Calu3 (cell line): Measurements from ENCODE around the gene CYP2C18. TPM values are rescaled to one million over a fixed set of nuclear protein-coding genes. Genes with fewer than 3 reads are reported as not detected.
"Not testable (repeated sequence)": the region's sequence is repeated elsewhere in the genome, so short reads cannot be mapped to it uniquely, and the experiment has no call there.

Experiments used
- BruUV-seq: library from RNA; stranded (reverse); fragments of 400-500 nt; replicated peaks from 2 replicates; lab custom pipeline; 2021; lab: Mats Ljungman, UMichigan
- CTCF ChIA-PET: fragments of 300-600 bp; sonication (Branson Sonifier 250); formaldehyde crosslinking; loops from one replicate; lab custom pipeline; 2022; ENCODE audit warnings: antibody characterized with exemption; lab: Charles Lee
- DNase-seq: peaks from one replicate; pipeline ENCODE4 v3.0.0; 2022
- H3K27ac Mint-ChIP-seq: one replicate; pipeline ENCODE4 v1.8.0; 2022; ENCODE audit warnings: mixed read lengths; ENCODE audit not compliant: unreplicated experiment
- H3K27me3 Mint-ChIP-seq: one replicate; pipeline ENCODE4 v1.8.0; 2022; ENCODE audit warnings: mixed read lengths; ENCODE audit not compliant: unreplicated experiment
- H3K36me3 Mint-ChIP-seq: one replicate; pipeline ENCODE4 v1.8.0; 2022; ENCODE audit warnings: mild to moderate bottlenecking, moderate library complexity, mixed read lengths; ENCODE audit not compliant: insufficient read depth, unreplicated experiment
- H3K4me1 Mint-ChIP-seq: one replicate; pipeline ENCODE4 v1.8.0; 2022; ENCODE audit warnings: mild to moderate bottlenecking, low read depth, mixed read lengths; ENCODE audit not compliant: unreplicated experiment
- H3K4me3 Mint-ChIP-seq: one replicate; pipeline ENCODE4 v1.8.0; 2022; ENCODE audit warnings: mild to moderate bottlenecking, low read depth, moderate library complexity, mixed read lengths; ENCODE audit not compliant: unreplicated experiment
- H3K9me3 Mint-ChIP-seq: one replicate; pipeline ENCODE4 v1.8.0; 2022; ENCODE audit warnings: low read depth, mixed read lengths; ENCODE audit not compliant: unreplicated experiment
- CTCF ChIP-seq: fragments of 200-600 bp; IDR thresholded peaks from one replicate; pipeline ENCODE4 v1.8.0; 2022; ENCODE audit warnings: antibody characterized with exemption; ENCODE audit not compliant: unreplicated experiment
- intact Hi-C: fragments of 100-400 bp; cut with micrococcal nuclease; formaldehyde crosslinking; loops from one replicate; pipeline ENCODE4 v1.10.0; 2022; ENCODE audit not compliant: unreplicated experiment
- total RNA-seq: library from RNA; stranded (reverse); gene quantifications from 2 replicates; pipeline ENCODE4 v1.2.3, GENCODE V29; 2022

CYP2C18 gene
- total RNA-seq, 1 experiment from 2014 or later = 13.0 TPM

- no peak for TF ChIP-seq CTCF
- Mint-ChIP-seq H3K36me3 (peaks cover 4% of the 10 kb centered on the region), H3K27me3 (no peaks in the 10 kb centered on the region), H3K4me1 (peaks cover 52% of the 10 kb centered on the region), H3K4me3 (no peak overlapping the region), H3K27ac (no peak overlapping the region), H3K9me3 (no peaks in the 10 kb centered on the region)
- no TSS peak for BruUV-seq
- intact Hi-C loops = loop anchor here (5.0 kb wide), 1 partner anchor 46 kb away; no protein-coding TSS in a partner anchor
- CTCF ChIA-PET = no interaction called here
- DNase-seq = no peak
Observed at GRCh38 chr10:94678475-94678874, 5.1 kb upstream of the CYP2C18 start.

GRCh38 chr10:94680544-94680943 is 3.0 kb upstream of the CYP2C18 start:
- peaks cover 39% of the 10 kb centered on the region for H3K4me1 Mint-ChIP-seq
- no peak overlapping the region for H3K4me3 Mint-ChIP-seq
- peaks cover 14% of the 10 kb centered on the region for H3K36me3 Mint-ChIP-seq
- CTCF ChIA-PET = no interaction called here
- H3K27me3 Mint-ChIP-seq = no peaks in the 10 kb centered on the region
- no peak for DNase-seq
- peak overlapping the region; percentile 91 for H3K27ac Mint-ChIP-seq
- BruUV-seq = no TSS peak
- intact Hi-C loops = loop anchor here (5.0 kb wide), 1 partner anchor 67 kb away; no protein-coding TSS in a partner anchor
- no peak for TF ChIP-seq CTCF
- H3K9me3 Mint-ChIP-seq = no peaks in the 10 kb centered on the region

- H3K4me1 Mint-ChIP-seq = peaks cover 37% of the 10 kb centered on the region
- DNase-seq = peak; percentile 47
- H3K4me3 Mint-ChIP-seq = peak overlapping the region; percentile 46
- H3K27me3 Mint-ChIP-seq, BruUV-seq, H3K9me3 Mint-ChIP-seq, CTCF ChIA-PET: not testable (repeated sequence)
- H3K27ac Mint-ChIP-seq = peak overlapping the region; percentile 91
- peaks cover 16% of the 10 kb centered on the region for H3K36me3 Mint-ChIP-seq
- intact Hi-C loops = loop anchor here (5.0 kb wide), 1 partner anchor 65 kb away; no protein-coding TSS in a partner anchor
Observed at GRCh38 chr10:94682636-94683035, 893 bp upstream of the CYP2C18 start.

GRCh38 chr10:94687625-94688248 is 4.2 kb downstream of the CYP2C18 start:
- H3K27me3 Mint-ChIP-seq = no peaks in the 10 kb centered on the region
- intact Hi-C loops = no loop called here
- H3K4me1 Mint-ChIP-seq = peaks cover 15% of the 10 kb centered on the region

More at GRCh38 chr10:94687625-94688248, 4.2 kb downstream of the CYP2C18 start:
- TF ChIP-seq CTCF = no peak
- Mint-ChIP-seq H3K36me3 (peaks cover 19% of the 10 kb centered on the region), H3K4me3 (no peak overlapping the region), H3K27ac (no peak overlapping the region), H3K9me3 (peaks cover 3% of the 10 kb centered on the region)
- DNase-seq = no peak
- CTCF ChIA-PET = no interaction called here
- no TSS peak for BruUV-seq
